Breast epithelium (tissue), 4 donors: ENCODE data around the gene LRRTM4. TPM values are rescaled to one million over a fixed set of nuclear protein-coding genes. Genes with fewer than 3 reads are reported as not detected.

ENCODE experiments used
- DNase-seq, 2 donors: peaks; one replicate each; pipeline ENCODE4 v3.0.0-alpha.2; 2019; ENCODE audit warnings: low spot score in 2 of 2
- H3K27ac ChIP-seq, 2 donors: fragments of 200-600 bp; sonication (generic) in 1 of 2; one replicate each; pipeline ENCODE4 v1.5.1; 2016 to 2019; ENCODE audit warnings: mild to moderate bottlenecking in 1 of 2
- H3K27me3 ChIP-seq, 2 donors: fragments of 200-600 bp; sonication (generic) in 1 of 2; one replicate each; pipeline versions ENCODE4 v1.5.1 to v1.6.0; 2017 to 2019; ENCODE audit warnings: control low read depth in 1 of 2, mild to moderate bottlenecking in 1 of 2
- H3K36me3 ChIP-seq: fragments of 200-600 bp; one replicate; pipeline ENCODE4 v1.5.1; 2019
- H3K4me1 ChIP-seq, 2 donors: fragments of 200-600 bp; sonication (generic); one replicate each; pipeline ENCODE4 v1.5.1; 2016 to 2019; ENCODE audit warnings: control low read depth in 1 of 2
- H3K4me3 ChIP-seq, 3 donors: fragments of 200-600 bp; sonication (generic); 1 replicate in 2 of 3; 2 replicates in 1 of 3; pipeline ENCODE4 v1.5.1; 2016 to 2019; ENCODE audit warnings: mild to moderate bottlenecking in 3 of 3, moderate library complexity in 2 of 3
- H3K9me3 ChIP-seq, 2 donors: fragments of 200-600 bp; sonication (generic) in 1 of 2; one replicate each; pipeline ENCODE4 v1.5.1; 2016 to 2019; ENCODE audit warnings: control low read depth in 1 of 2
- CTCF ChIP-seq, 3 donors: fragments of 450-650 bp; IDR thresholded peaks; one replicate each; pipeline ENCODE4 v1.5.1; 2016 to 2017; ENCODE audit warnings: antibody characterized with exemption in 3 of 3, mild to moderate bottlenecking in 3 of 3, moderate library complexity in 3 of 3
- POLR2A ChIP-seq: fragments of 450-650 bp; IDR thresholded peaks from one replicate; pipeline ENCODE4 v1.6.1; 2016; ENCODE audit warnings: antibody characterized with exemption, mild to moderate bottlenecking, moderate library complexity
- POLR2AphosphoS5 ChIP-seq, 3 donors: sonication (generic); formaldehyde crosslinking; IDR thresholded peaks; one replicate each; pipeline ENCODE4 v1.6.1; 2017; ENCODE audit warnings: antibody characterized with exemption in 3 of 3
- intact Hi-C: fragments of 100-400 bp; cut with DNase I; formaldehyde crosslinking; loops from one replicate; pipeline ENCODE4 v1.15.1; 2023; ENCODE audit warnings: low total_unique reads
- total RNA-seq, 3 donors: library from RNA; depleted of rRNA; stranded (reverse); fragments of >200 nt; gene quantifications; one replicate each; pipeline ENCODE4 v1.1.0, GENCODE V29; 2016

The LRRTM4 gene
- total RNA-seq, 3 donors from 2014 or later, result 0.16 to 1.6 TPM; not detected in 1

DNA sequence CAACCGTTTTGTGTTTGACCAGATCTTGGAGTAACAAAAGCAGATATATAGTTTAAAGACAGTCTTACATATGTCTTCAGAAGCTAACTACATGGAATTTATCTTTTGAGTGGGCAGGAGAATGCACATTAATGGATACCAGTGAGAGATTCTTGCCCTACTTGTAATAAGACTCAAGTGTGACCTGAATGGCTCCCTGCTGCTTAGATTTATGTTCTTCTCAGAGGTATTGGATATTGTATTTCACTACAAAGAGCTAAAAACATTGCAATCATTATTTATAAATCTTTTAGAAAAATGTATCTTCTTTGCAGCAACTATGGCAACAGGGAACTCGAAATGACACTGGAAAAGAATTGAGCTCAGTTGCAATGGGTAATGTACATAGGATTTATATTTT is 227.7 kb downstream of the LRRTM4 start:
- H3K4me3 ChIP-seq, result no peak overlapping the region
- DNase-seq, result no peak
- no peaks in the 10 kb centered on the region for H3K27me3 ChIP-seq
- intact Hi-C loops, result no loop called here
- H3K36me3 ChIP-seq, result no peaks in the 10 kb centered on the region
- H3K27ac ChIP-seq, result no peak overlapping the region
- no peak for TF ChIP-seq CTCF (IDR thresholded peaks at IDR 0.05)
- no peak for TF ChIP-seq POLR2AphosphoS5 (IDR thresholded peaks at IDR 0.05)
- no peak for TF ChIP-seq POLR2A
- no peaks in the 10 kb centered on the region for H3K4me1 ChIP-seq
- no peaks in the 10 kb centered on the region for H3K9me3 ChIP-seq

DNA sequence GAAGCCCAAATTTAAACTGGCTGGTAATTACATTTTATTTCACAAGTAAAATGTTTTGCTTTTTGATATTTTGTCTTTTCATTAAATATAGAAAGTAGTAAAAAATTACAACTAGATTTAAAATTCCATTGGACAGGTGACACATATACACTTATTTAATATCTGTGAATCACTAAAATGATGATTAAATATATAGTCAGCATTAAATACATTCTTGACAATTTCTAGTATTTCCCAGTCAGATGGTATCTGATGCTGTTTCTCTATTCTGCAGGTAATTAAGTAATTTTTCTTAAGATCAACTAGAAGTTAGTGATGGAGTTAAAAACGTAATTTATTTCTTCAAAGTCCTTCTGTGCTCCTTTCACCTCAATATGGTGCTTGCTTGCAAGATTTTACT is 237.8 kb downstream of the LRRTM4 start:
- no peaks in the 10 kb centered on the region for H3K4me1 ChIP-seq
- H3K36me3 ChIP-seq, result no peaks in the 10 kb centered on the region
- intact Hi-C loops, result no loop called here
- H3K27me3 ChIP-seq, result no peaks in the 10 kb centered on the region
- H3K4me3 ChIP-seq, result no peak overlapping the region
- TF ChIP-seq POLR2A (no peak), CTCF (IDR thresholded peaks at IDR 0.05) (no peak), POLR2AphosphoS5 (IDR thresholded peaks at IDR 0.05) (no peak)
- no peak overlapping the region for H3K27ac ChIP-seq
- no peaks in the 10 kb centered on the region for H3K9me3 ChIP-seq
- no peak for DNase-seq

GRCh38 chr2:77271262-77271661 is 250.9 kb downstream of the LRRTM4 start:
- intact Hi-C loops, result no loop called here
- no peak for TF ChIP-seq CTCF (IDR thresholded peaks at IDR 0.05)
- no peak for TF ChIP-seq POLR2A
- DNase-seq, result no peak

GRCh38 chr2:77270433-77270832 is 251.7 kb downstream of the LRRTM4 start:
- no peak for DNase-seq
- TF ChIP-seq CTCF (IDR thresholded peaks at IDR 0.05) (no peak), POLR2AphosphoS5 (IDR thresholded peaks at IDR 0.05) (no peak), POLR2A (no peak)
- no peaks in the 10 kb centered on the region for H3K27me3 ChIP-seq
- H3K27ac ChIP-seq, result no peak overlapping the region
- H3K9me3 ChIP-seq, result no peaks in the 10 kb centered on the region
- no peaks in the 10 kb centered on the region for H3K4me1 ChIP-seq
- no peaks in the 10 kb centered on the region for H3K36me3 ChIP-seq
- intact Hi-C loops, result no loop called here
- no peak overlapping the region for H3K4me3 ChIP-seq

More at GRCh38 chr2:77271262-77271661, 250.9 kb downstream of the LRRTM4 start:
- H3K36me3 ChIP-seq, result no peaks in the 10 kb centered on the region
- H3K27me3 ChIP-seq, result no peaks in the 10 kb centered on the region
- H3K4me1 ChIP-seq, result no peaks in the 10 kb centered on the region
- no peaks in the 10 kb centered on the region for H3K9me3 ChIP-seq
- no peak overlapping the region for H3K4me3 ChIP-seq
- H3K27ac ChIP-seq, result no peak overlapping the region

- H3K27me3 ChIP-seq, result no peaks in the 10 kb centered on the region
- TF ChIP-seq POLR2A (no peak), CTCF (IDR thresholded peaks at IDR 0.05) (no peak), POLR2AphosphoS5 (IDR thresholded peaks at IDR 0.05) (no peak)
- no peaks in the 10 kb centered on the region for H3K4me1 ChIP-seq
- no peaks in the 10 kb centered on the region for H3K9me3 ChIP-seq
- H3K27ac ChIP-seq, result no peak overlapping the region
- H3K36me3 ChIP-seq, result no peaks in the 10 kb centered on the region
- DNase-seq, result no peak
- intact Hi-C loops, result no loop called here
- H3K4me3 ChIP-seq, result no peak overlapping the region
Observed at GRCh38 chr2:77268626-77269025, 253.6 kb downstream of the LRRTM4 start.
